OCI-LY3 (cell line): Measurements from ENCODE around the gene WTAP.

Experiments used
- CTCF ChIP-seq: fragments of 200-600, 300-600 bp; sonication (generic); IDR thresholded peaks from 2 replicates; pipeline ENCODE4 v1.5.1; 2014; ENCODE audit warnings: antibody characterized with exemption, low read length, low read depth
- EZH2phosphoT487 ChIP-seq: fragments of 200-600 bp; shearing (Covaris generic); IDR thresholded peaks from 2 replicates; pipeline ENCODE4 v1.6.1; 2018; ENCODE audit warnings: antibody characterized with exemption, mixed run types, low read depth

DNA sequence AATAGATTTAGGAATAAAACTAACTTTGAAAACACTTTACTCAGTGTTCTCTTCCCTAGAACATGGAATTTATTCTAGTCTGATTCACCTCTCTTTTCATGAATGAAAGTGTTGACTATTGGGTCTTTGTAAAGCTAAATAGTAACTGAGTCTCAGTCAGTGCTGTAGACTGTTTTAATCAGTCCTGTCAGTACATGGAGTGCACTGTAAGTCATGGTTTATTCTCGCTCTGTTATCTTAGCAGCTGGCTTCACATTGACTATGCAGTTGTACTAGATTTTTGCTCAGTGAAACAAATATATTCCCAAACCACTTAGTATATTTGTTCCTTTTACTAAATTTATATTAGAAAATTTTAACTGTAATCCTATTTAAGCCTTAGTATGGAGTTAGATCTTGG, 19.5 kb downstream of the WTAP start:
- TF ChIP-seq CTCF (no peak), EZH2phosphoT487 (no peak)
